Measurements from ENCODE around the gene NAT16. TPM values are rescaled to one million over a fixed set of nuclear protein-coding genes. Genes with fewer than 3 reads are reported as not detected.

The NAT16 gene
- polyA plus RNA-seq, 1 donor from 2014 or later = 4.5 TPM

DNA sequence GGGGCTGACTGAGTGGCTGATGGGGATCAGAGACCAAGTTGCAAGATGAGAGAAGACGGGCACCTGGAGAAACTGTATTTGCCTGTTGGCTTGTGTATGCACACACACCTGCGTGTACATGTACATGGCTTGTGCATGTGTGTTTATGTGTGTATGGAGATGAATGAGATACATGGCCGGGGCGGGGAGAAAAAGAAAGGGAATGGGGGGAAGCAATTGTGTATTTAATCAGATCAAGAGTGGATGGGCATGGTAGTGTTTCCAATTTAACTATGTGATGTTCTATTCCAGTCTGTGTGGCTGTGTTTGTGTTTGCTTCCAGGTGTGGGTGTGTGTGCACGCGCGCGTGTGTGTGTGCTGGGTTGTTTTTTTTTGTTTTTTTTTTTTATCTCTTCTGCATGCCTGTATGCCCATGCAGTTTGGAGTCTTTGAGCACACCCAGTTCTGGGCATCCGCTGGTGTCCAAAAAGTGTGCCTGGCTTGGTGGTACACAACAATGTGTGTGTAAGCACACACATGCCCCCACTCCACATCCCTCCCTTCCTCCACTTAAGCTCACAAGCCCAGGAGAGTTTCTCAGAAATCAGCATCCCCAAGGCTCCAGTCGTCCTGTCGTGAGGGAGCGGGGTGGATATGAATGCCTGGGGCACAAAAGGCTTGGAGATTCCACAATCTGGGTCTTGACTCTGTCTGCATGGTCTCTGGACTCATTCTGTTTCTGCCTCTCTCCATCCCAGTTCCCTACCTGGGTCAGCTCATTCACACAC lies 12.3 kb downstream of the NAT16 start:
- Histone ChIP-seq H3K9me2 (ENCODE audit: insufficient read depth, low read length) (no peaks in the 10 kb centered on the region), H3K9ac (ENCODE audit: low read length) (peak overlapping the region; percentile 93), H4K20me1 (ENCODE audit: insufficient read depth) (no peaks in the 10 kb centered on the region), H3K4me2 (ENCODE audit: low read length) (peak overlapping the region; percentile 98), H3K27ac (ENCODE audit: low read length) (peak overlapping the region; percentile 93), H3K9me3 (ENCODE audit: low read length) (no peaks in the 10 kb centered on the region), H3K36me3 (ENCODE audit: insufficient read depth, low read length) (no peaks in the 10 kb centered on the region), H3K27me3 (ENCODE audit: insufficient read depth, low read depth, low read length) (peaks cover 62% of the 10 kb centered on the region), H3K79me2 (replicated peaks; ENCODE audit: insufficient read depth, low read length) (no peaks in the 10 kb centered on the region), H3F3A (ENCODE audit: insufficient read depth, low read length, poor library complexity, severe bottlenecking) (no peaks in the 10 kb centered on the region), H2AFZ (ENCODE audit: low read depth, low read length) (no peak overlapping the region), H3K4me3 (ENCODE audit: low read length) (peak overlapping the region; percentile 94)
- TF ChIP-seq POLR2AphosphoS5 (IDR thresholded peaks at IDR 0.05) = peak; percentile 7
- peak; percentile 13 for TF ChIP-seq MXI1 (conservative IDR thresholded peaks at IDR 0.05; ENCODE audit: poor library complexity, severe bottlenecking)
- TF ChIP-seq, protein P1, sequence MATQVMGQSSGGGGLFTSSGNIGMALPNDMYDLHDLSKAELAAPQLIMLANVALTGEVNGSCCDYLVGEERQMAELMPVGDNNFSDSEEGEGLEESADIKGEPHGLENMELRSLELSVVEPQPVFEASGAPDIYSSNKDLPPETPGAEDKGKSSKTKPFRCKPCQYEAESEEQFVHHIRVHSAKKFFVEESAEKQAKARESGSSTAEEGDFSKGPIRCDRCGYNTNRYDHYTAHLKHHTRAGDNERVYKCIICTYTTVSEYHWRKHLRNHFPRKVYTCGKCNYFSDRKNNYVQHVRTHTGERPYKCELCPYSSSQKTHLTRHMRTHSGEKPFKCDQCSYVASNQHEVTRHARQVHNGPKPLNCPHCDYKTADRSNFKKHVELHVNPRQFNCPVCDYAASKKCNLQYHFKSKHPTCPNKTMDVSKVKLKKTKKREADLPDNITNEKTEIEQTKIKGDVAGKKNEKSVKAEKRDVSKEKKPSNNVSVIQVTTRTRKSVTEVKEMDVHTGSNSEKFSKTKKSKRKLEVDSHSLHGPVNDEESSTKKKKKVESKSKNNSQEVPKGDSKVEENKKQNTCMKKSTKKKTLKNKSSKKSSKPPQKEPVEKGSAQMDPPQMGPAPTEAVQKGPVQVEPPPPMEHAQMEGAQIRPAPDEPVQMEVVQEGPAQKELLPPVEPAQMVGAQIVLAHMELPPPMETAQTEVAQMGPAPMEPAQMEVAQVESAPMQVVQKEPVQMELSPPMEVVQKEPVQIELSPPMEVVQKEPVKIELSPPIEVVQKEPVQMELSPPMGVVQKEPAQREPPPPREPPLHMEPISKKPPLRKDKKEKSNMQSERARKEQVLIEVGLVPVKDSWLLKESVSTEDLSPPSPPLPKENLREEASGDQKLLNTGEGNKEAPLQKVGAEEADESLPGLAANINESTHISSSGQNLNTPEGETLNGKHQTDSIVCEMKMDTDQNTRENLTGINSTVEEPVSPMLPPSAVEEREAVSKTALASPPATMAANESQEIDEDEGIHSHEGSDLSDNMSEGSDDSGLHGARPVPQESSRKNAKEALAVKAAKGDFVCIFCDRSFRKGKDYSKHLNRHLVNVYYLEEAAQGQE (IDR thresholded peaks at IDR 0.05; ENCODE audit: borderline replicate concordance) = no peak

DNA sequence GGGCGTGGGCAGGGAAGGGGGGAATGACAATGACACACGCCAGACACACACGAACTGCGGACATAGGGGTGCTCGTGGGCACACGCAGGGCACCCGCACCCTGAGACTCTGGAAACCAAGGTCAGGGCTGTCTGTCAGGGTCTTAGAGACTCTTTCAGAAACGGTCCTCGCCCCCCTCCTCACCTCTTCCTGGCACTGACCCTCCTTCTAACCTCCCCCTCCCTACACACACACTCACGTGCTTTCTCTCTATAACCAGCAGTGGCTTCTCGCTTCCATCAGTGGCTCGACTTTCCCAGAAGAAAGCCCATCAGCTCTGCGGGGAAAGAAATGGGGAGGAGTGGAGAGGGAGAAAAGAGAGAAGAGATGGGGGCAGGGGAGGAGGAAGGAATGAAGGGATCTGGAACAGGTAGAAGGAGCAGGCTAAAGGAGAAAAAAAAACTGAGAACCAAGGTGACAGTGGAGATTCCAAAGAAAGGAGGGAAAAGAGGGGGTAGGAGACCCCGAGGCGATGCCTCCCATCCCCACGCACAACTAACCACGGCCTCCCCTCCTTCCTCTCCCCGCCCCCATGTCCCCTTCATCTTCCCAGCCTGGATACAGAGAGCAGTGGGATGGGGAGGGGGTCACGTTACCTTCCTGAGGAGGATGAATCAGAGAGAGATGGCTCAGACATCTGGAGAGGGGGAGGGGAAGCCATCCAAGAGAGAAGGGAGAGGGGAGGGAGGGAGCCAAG lies 13.0 kb downstream of the NAT16 start:
- no peak overlapping the region for H2AFZ ChIP-seq (ENCODE audit: low read depth, low read length)
- peak overlapping the region; percentile 98 for H3K4me2 ChIP-seq (ENCODE audit: low read length)
- H3F3A ChIP-seq (ENCODE audit: insufficient read depth, low read length, poor library complexity, severe bottlenecking) = no peaks in the 10 kb centered on the region

More for the DNA sequence above, 13.0 kb downstream of the NAT16 start:
- peak overlapping the region; percentile 94 for H3K4me3 ChIP-seq (ENCODE audit: low read length)
- H3K79me2 ChIP-seq (replicated peaks; ENCODE audit: insufficient read depth, low read length) = no peaks in the 10 kb centered on the region
- H3K9me2 ChIP-seq (ENCODE audit: insufficient read depth, low read length) = no peaks in the 10 kb centered on the region
- H3K27ac ChIP-seq (ENCODE audit: low read length) = peak overlapping the region; percentile 93
- H3K36me3 ChIP-seq (ENCODE audit: insufficient read depth, low read length) = no peaks in the 10 kb centered on the region
- TF ChIP-seq EZH2 (IDR thresholded peaks at IDR 0.05; ENCODE audit: borderline replicate concordance, insufficient read depth, low read length, poor library complexity, severe bottlenecking) (no peak), MXI1 (conservative IDR thresholded peaks at IDR 0.05; ENCODE audit: poor library complexity, severe bottlenecking) (peak; percentile 30), TAF1 (IDR thresholded peaks at IDR 0.05; ENCODE audit: low read depth) (peak; percentile 27), EP300 (conservative IDR thresholded peaks at IDR 0.05; ENCODE audit: poor library complexity, severe bottlenecking) (no peak), SMC3 (conservative IDR thresholded peaks at IDR 0.05; ENCODE audit: poor library complexity) (no peak), POLR2AphosphoS5 (IDR thresholded peaks at IDR 0.05) (peak; percentile 42)
- TF ChIP-seq, protein P1 (IDR thresholded peaks at IDR 0.05; ENCODE audit: borderline replicate concordance) = peak; percentile 11
- TF ChIP-seq, protein P2, sequence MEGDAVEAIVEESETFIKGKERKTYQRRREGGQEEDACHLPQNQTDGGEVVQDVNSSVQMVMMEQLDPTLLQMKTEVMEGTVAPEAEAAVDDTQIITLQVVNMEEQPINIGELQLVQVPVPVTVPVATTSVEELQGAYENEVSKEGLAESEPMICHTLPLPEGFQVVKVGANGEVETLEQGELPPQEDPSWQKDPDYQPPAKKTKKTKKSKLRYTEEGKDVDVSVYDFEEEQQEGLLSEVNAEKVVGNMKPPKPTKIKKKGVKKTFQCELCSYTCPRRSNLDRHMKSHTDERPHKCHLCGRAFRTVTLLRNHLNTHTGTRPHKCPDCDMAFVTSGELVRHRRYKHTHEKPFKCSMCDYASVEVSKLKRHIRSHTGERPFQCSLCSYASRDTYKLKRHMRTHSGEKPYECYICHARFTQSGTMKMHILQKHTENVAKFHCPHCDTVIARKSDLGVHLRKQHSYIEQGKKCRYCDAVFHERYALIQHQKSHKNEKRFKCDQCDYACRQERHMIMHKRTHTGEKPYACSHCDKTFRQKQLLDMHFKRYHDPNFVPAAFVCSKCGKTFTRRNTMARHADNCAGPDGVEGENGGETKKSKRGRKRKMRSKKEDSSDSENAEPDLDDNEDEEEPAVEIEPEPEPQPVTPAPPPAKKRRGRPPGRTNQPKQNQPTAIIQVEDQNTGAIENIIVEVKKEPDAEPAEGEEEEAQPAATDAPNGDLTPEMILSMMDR (IDR thresholded peaks at IDR 0.05; ENCODE audit: poor library complexity, severe bottlenecking) = no peak
- H3K27me3 ChIP-seq (ENCODE audit: insufficient read depth, low read depth, low read length) = peaks cover 54% of the 10 kb centered on the region
- no peaks in the 10 kb centered on the region for H3K9me3 ChIP-seq (ENCODE audit: low read length)
- H3K9ac ChIP-seq (ENCODE audit: low read length) = peak overlapping the region; percentile 93
- no peaks in the 10 kb centered on the region for H4K20me1 ChIP-seq (ENCODE audit: insufficient read depth)
